Esophagus muscularis mucosa (tissue), 2 donors: Measurements from ENCODE around the gene CDV3.

Experiments used
- POLR2A ChIP-seq: fragments of 450-650 bp; IDR thresholded peaks from one replicate; pipeline ENCODE4 v1.6.1; 2017; ENCODE audit warnings: antibody characterized with exemption, moderate library complexity, mild to moderate bottlenecking, low read depth
- POLR2AphosphoS5 ChIP-seq, 2 donors: sonication (generic); formaldehyde crosslinking; IDR thresholded peaks; one replicate each; pipeline ENCODE4 v1.6.1; 2017; ENCODE audit warnings: antibody characterized with exemption in 2 of 2

DNA sequence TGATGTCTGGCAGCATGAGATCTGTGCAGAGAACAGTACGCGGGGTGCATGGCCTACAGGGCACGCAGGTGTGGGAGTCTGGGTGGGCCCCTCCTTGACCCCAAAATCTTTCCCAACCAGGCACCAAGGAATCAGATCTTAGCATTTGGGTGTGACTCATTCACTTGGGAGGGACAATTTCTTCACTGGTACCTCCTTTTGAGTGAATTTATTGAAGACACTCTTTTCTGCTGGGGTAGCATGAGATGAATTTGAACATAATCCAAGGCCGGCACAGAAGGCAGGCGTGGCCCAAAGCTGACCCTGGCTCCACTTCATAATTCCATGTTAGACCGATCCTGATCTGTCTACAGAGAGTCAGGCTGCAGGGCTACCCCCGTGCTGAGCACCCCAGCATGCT lies 30.6 kb upstream of the CDV3 start:
- TF ChIP-seq POLR2AphosphoS5 (IDR thresholded peaks at IDR 0.05) (no peak), POLR2A (no peak)
